Measurements from ENCODE around the gene FNTB. TPM values are rescaled to one million over a fixed set of nuclear protein-coding genes. Genes with fewer than 3 reads are reported as not detected.

The FNTB gene
- total and polyA plus RNA-seq, 2 experiments from 2014 or later = 18.1 to 24.3 TPM

DNA sequence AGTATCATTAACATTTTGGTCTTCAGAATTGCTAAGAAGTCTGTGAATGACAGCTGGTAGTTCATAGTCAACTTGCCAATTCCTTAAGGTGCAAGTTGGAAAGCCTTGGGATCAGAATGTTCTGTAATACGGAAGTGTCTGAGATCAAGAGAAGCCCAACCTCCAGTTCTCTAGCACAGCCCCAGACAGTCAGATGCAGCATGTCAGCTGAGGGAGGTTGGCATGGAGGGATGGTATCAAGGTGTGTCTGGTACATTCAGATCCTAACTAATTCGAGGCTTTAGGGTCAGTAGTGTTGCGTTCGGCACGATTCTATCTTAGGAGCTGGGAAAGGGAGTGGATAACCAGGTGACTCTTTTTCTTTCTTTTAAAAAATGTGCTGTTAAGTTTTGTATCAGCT lies 38.3 kb downstream of the FNTB start:
- Histone ChIP-seq H2AFZ (no peak overlapping the region), H3K27me3 (no peaks in the 10 kb centered on the region), H4K20me1 (ENCODE audit: insufficient read depth, poor library complexity, severe bottlenecking) (no peaks in the 10 kb centered on the region), H3K36me3 (replicated peaks; ENCODE audit: insufficient read depth, low read depth) (no peaks in the 10 kb centered on the region), H3K4me1 (ENCODE audit: insufficient read depth) (no peaks in the 10 kb centered on the region), H3K4me2 (no peak overlapping the region), H3K27ac (no peak overlapping the region), H3K79me2 (no peaks in the 10 kb centered on the region), H3K9me2 (replicated peaks; ENCODE audit: insufficient read depth) (no peaks in the 10 kb centered on the region), H3K4me3 (no peak overlapping the region), H3K9me3 (ENCODE audit: low read depth) (no peaks in the 10 kb centered on the region)
- TF ChIP-seq EZH2 (IDR thresholded peaks at IDR 0.05; ENCODE audit: borderline replicate concordance) (no peak), EZH2phosphoT487 (IDR thresholded peaks at IDR 0.05; ENCODE audit: low read depth, severe bottlenecking, unreplicated experiment) (no peak)
- TF ChIP-seq, protein P1, sequence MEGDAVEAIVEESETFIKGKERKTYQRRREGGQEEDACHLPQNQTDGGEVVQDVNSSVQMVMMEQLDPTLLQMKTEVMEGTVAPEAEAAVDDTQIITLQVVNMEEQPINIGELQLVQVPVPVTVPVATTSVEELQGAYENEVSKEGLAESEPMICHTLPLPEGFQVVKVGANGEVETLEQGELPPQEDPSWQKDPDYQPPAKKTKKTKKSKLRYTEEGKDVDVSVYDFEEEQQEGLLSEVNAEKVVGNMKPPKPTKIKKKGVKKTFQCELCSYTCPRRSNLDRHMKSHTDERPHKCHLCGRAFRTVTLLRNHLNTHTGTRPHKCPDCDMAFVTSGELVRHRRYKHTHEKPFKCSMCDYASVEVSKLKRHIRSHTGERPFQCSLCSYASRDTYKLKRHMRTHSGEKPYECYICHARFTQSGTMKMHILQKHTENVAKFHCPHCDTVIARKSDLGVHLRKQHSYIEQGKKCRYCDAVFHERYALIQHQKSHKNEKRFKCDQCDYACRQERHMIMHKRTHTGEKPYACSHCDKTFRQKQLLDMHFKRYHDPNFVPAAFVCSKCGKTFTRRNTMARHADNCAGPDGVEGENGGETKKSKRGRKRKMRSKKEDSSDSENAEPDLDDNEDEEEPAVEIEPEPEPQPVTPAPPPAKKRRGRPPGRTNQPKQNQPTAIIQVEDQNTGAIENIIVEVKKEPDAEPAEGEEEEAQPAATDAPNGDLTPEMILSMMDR (IDR thresholded peaks at IDR 0.05; ENCODE audit: poor library complexity) = no peak
- WGBS (ENCODE audit: low lambda C conversion rate, missing lambda C conversion rate) = 95% methylated on average over 5 of the region's 5 CpGs
- DNase-seq (ENCODE audit: low spot score) = no peak

DNA sequence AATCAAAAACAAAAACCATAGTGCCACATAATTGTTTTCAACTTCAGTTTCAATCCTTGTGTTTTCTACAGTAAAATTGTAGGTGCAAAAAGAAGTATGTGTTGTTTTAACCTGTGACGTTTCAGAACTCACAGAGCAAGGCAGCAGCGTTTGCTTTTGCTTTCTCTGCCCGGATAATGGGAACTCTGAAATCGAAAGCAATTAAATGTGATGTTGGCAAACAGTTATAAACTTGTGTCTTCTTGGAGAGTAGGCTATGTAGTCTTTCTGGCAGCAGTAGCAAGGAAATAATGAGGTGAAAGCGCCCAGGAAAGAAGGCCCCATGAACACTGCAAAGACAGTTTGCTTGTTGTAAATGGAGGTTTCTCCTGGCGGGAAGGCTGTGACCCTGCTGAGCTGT lies 39.1 kb downstream of the FNTB start:
- TF ChIP-seq EZH2 (IDR thresholded peaks at IDR 0.05; ENCODE audit: borderline replicate concordance) = no peak
- TF ChIP-seq, protein P1 (IDR thresholded peaks at IDR 0.05; ENCODE audit: poor library complexity) = no peak
- TF ChIP-seq EZH2phosphoT487 (IDR thresholded peaks at IDR 0.05; ENCODE audit: low read depth, severe bottlenecking, unreplicated experiment) = no peak
- no peak overlapping the region for H3K4me3 ChIP-seq
- DNase-seq (ENCODE audit: low spot score) = no peak
- H3K79me2 ChIP-seq = no peaks in the 10 kb centered on the region
- no peaks in the 10 kb centered on the region for H3K4me1 ChIP-seq (ENCODE audit: insufficient read depth)
- H3K27ac ChIP-seq = no peak overlapping the region
- 85% methylated on average over 6 of the region's 6 CpGs for WGBS (ENCODE audit: low lambda C conversion rate, missing lambda C conversion rate)
- no peaks in the 10 kb centered on the region for H3K36me3 ChIP-seq (replicated peaks; ENCODE audit: insufficient read depth, low read depth)
- H3K27me3 ChIP-seq = no peaks in the 10 kb centered on the region
- no peaks in the 10 kb centered on the region for H4K20me1 ChIP-seq (ENCODE audit: insufficient read depth, poor library complexity, severe bottlenecking)
- H3K4me2 ChIP-seq = no peak overlapping the region
- no peaks in the 10 kb centered on the region for H3K9me3 ChIP-seq (ENCODE audit: low read depth)
- H3K9me2 ChIP-seq (replicated peaks; ENCODE audit: insufficient read depth) = no peaks in the 10 kb centered on the region
- no peak overlapping the region for H2AFZ ChIP-seq

DNA sequence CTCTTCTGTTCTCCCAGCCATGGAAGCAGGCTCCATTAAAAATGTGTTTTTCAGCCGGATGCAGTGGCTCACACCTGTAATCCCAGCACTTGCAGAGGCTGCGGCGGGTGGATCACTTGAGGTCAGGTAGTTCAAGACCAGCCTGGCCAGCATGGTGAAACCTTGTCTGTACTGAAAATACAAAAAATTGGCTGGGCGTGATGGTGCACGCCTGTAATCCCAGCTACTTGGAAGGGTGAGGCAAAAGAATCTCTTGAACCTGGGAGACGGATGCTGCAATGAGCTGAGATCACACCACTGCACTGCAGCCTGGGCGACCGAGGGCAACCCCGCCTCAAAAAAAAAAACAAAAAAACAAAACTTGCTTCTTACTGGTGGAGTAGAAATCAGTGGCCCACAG lies 39.8 kb downstream of the FNTB start:
- 97% methylated on average over 9 of the region's 9 CpGs for WGBS (ENCODE audit: low lambda C conversion rate, missing lambda C conversion rate)
- Histone ChIP-seq H3K9me3 (ENCODE audit: low read depth) (no peaks in the 10 kb centered on the region), H4K20me1 (ENCODE audit: insufficient read depth, poor library complexity, severe bottlenecking) (no peaks in the 10 kb centered on the region), H2AFZ (no peak overlapping the region), H3K9me2 (replicated peaks; ENCODE audit: insufficient read depth) (no peaks in the 10 kb centered on the region), H3K4me2 (no peak overlapping the region), H3K4me1 (ENCODE audit: insufficient read depth) (no peaks in the 10 kb centered on the region), H3K4me3 (no peak overlapping the region), H3K36me3 (replicated peaks; ENCODE audit: insufficient read depth, low read depth) (no peaks in the 10 kb centered on the region), H3K27me3 (no peaks in the 10 kb centered on the region), H3K79me2 (no peaks in the 10 kb centered on the region), H3K27ac (no peak overlapping the region)
- no peak for TF ChIP-seq EZH2phosphoT487 (IDR thresholded peaks at IDR 0.05; ENCODE audit: low read depth, severe bottlenecking, unreplicated experiment)
- no peak for TF ChIP-seq EZH2 (IDR thresholded peaks at IDR 0.05; ENCODE audit: borderline replicate concordance)
- TF ChIP-seq, protein P1 (IDR thresholded peaks at IDR 0.05; ENCODE audit: poor library complexity) = no peak
- DNase-seq (ENCODE audit: low spot score) = no peak

All from hepatocyte (in vitro differentiated cells).